Measurements from ENCODE around the gene C4orf36. TPM values are rescaled to one million over a fixed set of nuclear protein-coding genes. Genes with fewer than 3 reads are reported as not detected.

Gene C4orf36
- total RNA-seq, 4 donors from 2014 or later: 0.83 to 2.4 (median 1.4) TPM; not detected in 1

DNA sequence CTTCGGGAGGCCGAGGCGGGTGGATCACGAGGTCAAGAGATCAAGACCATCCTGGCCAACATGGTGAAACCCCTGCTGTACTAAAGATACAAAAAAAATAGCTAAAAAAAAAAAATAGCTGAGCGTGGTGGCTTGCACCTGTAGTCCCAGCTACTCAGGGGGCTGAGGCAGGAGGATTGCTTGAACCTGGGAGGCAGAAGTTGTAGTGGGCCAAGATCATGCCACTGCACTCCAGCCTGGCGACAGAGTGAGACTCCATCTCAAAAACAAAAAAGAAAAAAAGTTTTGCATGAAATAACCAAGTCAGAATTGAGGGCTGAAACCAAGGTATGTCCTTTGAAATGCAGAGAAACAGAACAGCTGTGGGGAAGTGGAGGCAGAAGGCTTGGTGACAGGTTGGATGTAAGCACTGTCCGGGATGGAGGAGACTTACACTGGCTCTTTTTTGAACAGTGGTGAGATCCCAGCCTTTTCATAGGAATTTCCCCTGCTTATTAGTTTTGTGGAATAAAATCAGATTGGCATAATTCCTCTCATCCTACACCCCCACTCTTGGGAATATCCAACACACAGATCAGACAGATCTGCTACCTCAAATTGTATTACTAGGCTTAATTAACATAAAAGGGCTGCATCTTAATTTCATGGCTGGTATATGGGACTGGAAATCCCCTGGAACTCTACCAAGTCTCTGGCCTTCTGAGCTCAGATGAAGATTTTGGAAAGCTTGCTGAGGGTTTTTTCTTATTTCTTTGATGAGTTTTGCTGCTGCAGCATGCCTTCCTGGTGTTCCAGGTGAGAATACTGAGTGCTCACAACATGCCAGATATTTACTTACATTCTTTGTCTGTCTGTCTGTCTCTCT lies 18.8 kb upstream of the C4orf36 start:
- Histone ChIP-seq H3K27ac (no peak overlapping the region), H3K36me3 (no peaks in the 10 kb centered on the region), H3K4me1 (peaks cover 26% of the 10 kb centered on the region), H3K4me3 (no peak overlapping the region), H3K9me3 (no peaks in the 10 kb centered on the region), H3K27me3 (no peaks in the 10 kb centered on the region)
- DNase-seq (ENCODE audit: low spot score in 2 of 2): no peak
- TF ChIP-seq, protein P1, sequence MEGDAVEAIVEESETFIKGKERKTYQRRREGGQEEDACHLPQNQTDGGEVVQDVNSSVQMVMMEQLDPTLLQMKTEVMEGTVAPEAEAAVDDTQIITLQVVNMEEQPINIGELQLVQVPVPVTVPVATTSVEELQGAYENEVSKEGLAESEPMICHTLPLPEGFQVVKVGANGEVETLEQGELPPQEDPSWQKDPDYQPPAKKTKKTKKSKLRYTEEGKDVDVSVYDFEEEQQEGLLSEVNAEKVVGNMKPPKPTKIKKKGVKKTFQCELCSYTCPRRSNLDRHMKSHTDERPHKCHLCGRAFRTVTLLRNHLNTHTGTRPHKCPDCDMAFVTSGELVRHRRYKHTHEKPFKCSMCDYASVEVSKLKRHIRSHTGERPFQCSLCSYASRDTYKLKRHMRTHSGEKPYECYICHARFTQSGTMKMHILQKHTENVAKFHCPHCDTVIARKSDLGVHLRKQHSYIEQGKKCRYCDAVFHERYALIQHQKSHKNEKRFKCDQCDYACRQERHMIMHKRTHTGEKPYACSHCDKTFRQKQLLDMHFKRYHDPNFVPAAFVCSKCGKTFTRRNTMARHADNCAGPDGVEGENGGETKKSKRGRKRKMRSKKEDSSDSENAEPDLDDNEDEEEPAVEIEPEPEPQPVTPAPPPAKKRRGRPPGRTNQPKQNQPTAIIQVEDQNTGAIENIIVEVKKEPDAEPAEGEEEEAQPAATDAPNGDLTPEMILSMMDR (IDR thresholded peaks at IDR 0.05): no peak
- TF ChIP-seq POLR2A (IDR thresholded peaks at IDR 0.05) (no peak), EP300 (IDR thresholded peaks at IDR 0.05) (no peak), POLR2AphosphoS5 (IDR thresholded peaks at IDR 0.05) (no peak)
- 80% methylated on average over 7 of the region's 7 CpGs for WGBS

DNA sequence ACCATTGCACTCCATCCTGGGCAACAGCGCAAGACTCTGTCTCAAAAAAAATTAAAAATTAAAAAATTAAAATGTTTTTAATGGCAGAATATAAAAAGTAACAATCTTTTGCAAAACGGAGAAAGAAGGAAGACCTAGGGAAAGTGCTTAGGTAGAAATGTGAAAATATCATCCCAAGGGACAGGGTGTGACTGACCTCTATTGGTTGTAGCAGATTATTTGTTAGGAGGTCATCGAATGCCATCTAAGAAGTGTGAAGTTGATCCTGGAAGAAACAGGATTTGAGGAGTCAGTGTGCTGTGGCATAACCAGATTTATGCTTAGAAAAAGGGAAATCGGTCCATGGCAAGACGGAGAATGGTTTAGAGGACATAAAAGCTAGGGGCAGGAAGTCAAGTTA lies 18.1 kb upstream of the C4orf36 start:
- Histone ChIP-seq H3K27ac (no peak overlapping the region), H3K9me3 (no peaks in the 10 kb centered on the region), H3K36me3 (no peaks in the 10 kb centered on the region), H3K27me3 (no peaks in the 10 kb centered on the region), H3K4me3 (no peak overlapping the region), H3K4me1 (peaks cover 26% of the 10 kb centered on the region)
- no peak for TF ChIP-seq POLR2A (IDR thresholded peaks at IDR 0.05)
- TF ChIP-seq, protein P1 (IDR thresholded peaks at IDR 0.05): no peak
- TF ChIP-seq POLR2AphosphoS5 (IDR thresholded peaks at IDR 0.05): no peak
- no peak for TF ChIP-seq EP300 (IDR thresholded peaks at IDR 0.05)
- no peak for DNase-seq (ENCODE audit: low spot score in 2 of 2)
- 80% methylated on average over 5 of the region's 5 CpGs for WGBS

DNA sequence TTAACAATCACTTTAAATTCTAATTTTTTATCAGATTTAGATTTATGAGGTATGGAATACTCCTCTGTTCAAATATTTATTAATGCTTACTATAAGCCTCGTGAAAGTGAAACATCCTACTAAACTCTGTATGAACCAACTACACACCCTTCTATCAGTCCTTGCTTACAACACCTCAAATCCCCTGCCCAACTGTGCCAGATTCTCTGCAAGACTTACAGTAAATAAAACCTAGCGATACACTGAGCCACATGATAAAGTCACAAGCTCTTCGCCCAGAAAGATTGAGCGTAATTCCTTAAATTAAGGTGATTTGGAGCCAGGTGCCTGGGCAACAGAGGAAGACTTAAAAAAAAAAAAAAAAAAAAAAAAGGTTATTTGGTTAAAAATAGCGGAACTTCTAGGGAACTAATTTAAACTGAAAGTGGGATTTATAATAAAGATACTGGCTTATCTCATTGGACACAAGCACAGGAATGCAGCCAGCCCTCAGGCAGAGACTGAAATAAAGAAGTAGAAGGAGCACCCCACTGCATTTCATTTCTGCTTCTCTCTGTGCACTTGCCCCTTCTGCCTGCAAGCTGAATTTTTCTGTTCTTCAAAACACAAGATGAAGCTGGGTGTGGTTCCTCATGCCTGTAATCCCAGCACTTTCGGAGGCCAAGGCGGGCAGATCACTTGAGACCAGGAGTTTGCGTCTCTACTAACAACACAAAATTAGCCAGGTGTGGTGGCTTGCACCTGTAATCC lies 17.5 kb upstream of the C4orf36 start:
- DNase-seq (ENCODE audit: low spot score in 2 of 2): no peak
- Histone ChIP-seq H3K27me3 (no peaks in the 10 kb centered on the region), H3K9me3 (no peaks in the 10 kb centered on the region), H3K27ac (no peak overlapping the region), H3K4me1 (peaks cover 28% of the 10 kb centered on the region), H3K36me3 (no peaks in the 10 kb centered on the region), H3K4me3 (no peak overlapping the region)
- 61% methylated on average over 8 of the region's 8 CpGs for WGBS
- TF ChIP-seq EP300 (IDR thresholded peaks at IDR 0.05) (no peak), POLR2A (IDR thresholded peaks at IDR 0.05) (no peak), POLR2AphosphoS5 (IDR thresholded peaks at IDR 0.05) (no peak)
- TF ChIP-seq, protein P1 (IDR thresholded peaks at IDR 0.05): no peak

DNA sequence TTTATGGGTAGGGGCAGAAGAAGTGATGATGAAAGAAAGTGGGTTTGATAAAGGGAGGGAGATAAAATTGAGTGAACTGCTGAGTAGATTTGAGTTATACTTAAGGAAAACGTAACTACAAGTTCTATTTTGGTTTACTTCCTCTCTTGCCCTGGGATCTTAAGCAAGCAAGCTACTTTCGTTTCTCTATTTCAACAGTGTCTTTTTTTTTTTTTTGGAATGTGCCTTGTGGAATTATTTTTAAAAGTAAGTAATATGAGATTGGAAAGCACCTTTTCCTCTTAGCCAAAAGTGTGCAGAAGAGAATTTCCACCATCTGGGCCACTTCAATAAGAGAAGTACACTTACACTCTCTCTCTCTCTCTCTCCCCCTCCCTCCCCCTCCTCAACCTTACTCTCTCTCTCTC lies 16.0 kb upstream of the C4orf36 start:
- Histone ChIP-seq H3K27me3 (no peaks in the 10 kb centered on the region), H3K9me3 (no peaks in the 10 kb centered on the region), H3K4me3 (no peak overlapping the region), H3K4me1 (peaks cover 35% of the 10 kb centered on the region), H3K27ac (peak overlapping the region; percentile 38), H3K36me3 (no peaks in the 10 kb centered on the region)
- no peak for DNase-seq (ENCODE audit: low spot score in 2 of 2)
- 4% methylated on average over 2 of the region's 2 CpGs for WGBS
- TF ChIP-seq POLR2A (IDR thresholded peaks at IDR 0.05) (no peak), EP300 (IDR thresholded peaks at IDR 0.05) (no peak), POLR2AphosphoS5 (IDR thresholded peaks at IDR 0.05) (no peak)
- TF ChIP-seq, protein P1 (IDR thresholded peaks at IDR 0.05): no peak

DNA sequence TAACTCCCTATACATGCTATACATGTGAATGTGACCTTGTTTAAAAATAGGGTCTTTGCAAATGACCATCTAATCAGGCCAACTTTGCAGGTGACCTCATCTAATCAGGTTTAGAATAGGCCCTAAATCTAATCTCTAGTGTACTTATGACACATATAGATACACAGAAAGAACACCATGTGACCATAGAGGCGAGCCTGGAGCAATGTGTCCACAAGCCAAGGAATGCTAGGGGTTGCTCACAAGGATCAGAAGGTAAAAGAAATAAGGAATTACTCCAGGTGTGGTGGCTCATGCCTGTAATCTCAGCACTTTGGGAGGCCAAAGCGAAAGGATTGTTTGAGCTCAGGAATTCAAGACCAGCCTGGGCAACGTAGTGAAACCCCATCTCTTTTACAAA lies 9.6 kb upstream of the C4orf36 start:
- no peak overlapping the region for H3K4me3 ChIP-seq
- H3K27me3 ChIP-seq: no peaks in the 10 kb centered on the region
- TF ChIP-seq POLR2A (IDR thresholded peaks at IDR 0.05): no peak
- no peak for TF ChIP-seq EP300 (IDR thresholded peaks at IDR 0.05)
- TF ChIP-seq, protein P1 (IDR thresholded peaks at IDR 0.05): no peak
- TF ChIP-seq POLR2AphosphoS5 (IDR thresholded peaks at IDR 0.05): no peak
- no peaks in the 10 kb centered on the region for H3K9me3 ChIP-seq
- H3K4me1 ChIP-seq: peaks cover 14% of the 10 kb centered on the region
- WGBS: 98% methylated on average over 3 of the region's 3 CpGs
- DNase-seq (ENCODE audit: low spot score in 2 of 2): no peak
- no peaks in the 10 kb centered on the region for H3K36me3 ChIP-seq
- H3K27ac ChIP-seq: no peak overlapping the region
